Activated CD8-positive, alpha-beta memory T cell treated with anti-CD3 and anti-CD28 coated beads, Interleukin-2, amount 50 U/mL, for 24 hours (primary cell): Measurements from ENCODE around the gene KLF18.
"Not testable (repeated sequence)": the region's sequence is repeated elsewhere in the genome, so short reads cannot be mapped to it uniquely, and the experiment has no call there.

Source experiments
- DNase-seq: peaks from one replicate; pipeline ENCODE4 v3.0.0-alpha.2; 2020; ENCODE audit errors: extremely low read depth

Gene KLF18

DNA sequence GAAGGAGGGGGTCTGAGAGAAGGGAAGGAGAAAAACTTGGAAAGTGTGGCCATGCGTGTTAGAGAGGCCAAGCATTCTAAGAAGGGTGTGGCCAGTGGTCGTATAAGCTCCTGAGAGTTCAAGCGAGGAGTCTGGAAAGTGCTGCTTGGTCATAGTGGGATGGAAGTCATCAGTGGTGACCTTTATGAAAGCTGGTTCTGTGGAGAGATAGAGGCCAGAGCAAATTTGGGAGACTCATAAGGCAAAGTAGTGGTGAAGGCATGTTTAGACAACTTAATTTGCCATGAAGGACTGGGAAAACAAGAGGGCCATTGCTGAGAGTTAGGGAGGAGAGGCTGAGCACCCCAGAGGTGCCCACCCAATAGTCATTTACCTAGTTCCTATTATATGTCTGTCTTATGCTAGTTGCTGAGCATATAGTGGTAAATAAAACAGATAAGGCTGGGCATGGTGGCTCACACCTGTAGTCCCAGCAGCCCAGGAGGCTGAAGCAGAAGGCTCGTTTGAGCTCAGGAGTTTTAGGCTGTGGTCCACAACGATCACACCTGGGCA lies 21.0 kb downstream of the KLF18 start:
- no peak for DNase-seq

DNA sequence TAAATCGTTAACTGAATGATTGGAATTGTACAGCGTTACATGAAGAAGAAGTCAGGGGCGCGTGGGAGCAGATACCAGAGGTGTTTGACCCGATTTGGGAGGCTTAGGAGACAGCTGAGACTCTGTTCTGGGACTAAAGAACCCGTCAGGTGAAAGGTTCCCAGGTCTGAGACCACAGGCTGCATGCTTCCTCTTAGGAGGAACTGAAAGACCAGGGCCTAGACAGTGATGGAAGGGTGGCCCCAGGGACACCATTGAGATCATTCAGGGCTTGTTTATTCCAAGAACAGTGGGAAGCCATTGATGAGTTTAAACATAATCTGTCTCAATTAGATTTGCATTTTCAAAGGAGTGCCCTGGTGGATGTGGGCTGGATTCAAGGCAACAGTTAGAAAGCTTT lies 21.9 kb downstream of the KLF18 start:
- no peak for DNase-seq

DNA sequence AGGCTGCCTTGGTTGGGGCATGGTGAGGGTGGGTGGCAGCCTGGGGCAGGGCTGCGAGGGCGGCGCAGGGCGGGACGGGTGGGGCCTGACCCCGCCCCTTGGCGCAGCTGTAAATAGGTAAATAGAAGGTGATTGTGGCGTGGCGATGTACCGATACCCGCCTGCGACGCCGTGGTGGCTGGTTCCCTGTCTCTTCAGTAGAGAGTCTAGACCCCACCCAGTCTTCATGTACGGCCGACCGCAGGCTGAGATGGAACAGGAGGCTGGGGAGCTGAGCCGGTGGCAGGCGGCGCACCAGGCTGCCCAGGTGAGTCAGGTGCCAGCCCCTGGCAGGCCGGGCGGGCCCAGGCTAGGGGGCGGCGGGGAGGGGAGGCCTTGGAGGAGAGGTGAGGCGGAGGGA lies 22.7 kb downstream of the KLF18 start, which contains the start of gene KLF17:
TSS of gene KLF17 (plus strand) at position 140 of the 400 bp plus-strand sequence. CDS start at position 227, 87 bp downstream.
- no peak for DNase-seq

DNA sequence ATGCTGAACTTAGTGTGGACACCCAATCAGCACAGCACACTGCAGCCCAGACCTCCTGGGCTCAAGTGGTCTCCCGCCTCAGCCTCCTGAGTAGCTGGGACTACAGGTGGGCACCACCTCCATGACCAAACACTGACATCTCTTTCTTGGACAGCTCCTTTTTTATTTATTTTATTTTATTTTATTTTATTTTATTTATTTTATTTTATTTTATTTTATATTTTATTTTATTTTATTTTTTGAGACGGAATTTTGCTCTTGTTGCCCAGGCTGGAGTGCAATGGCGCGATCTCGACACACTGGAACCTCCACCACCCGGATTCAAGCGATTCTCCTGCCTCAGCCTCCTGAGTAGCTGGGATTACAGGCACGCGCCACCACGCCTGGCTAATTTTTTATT lies 24.2 kb downstream of the KLF18 start:
- DNase-seq = not testable (repeated sequence)

DNA sequence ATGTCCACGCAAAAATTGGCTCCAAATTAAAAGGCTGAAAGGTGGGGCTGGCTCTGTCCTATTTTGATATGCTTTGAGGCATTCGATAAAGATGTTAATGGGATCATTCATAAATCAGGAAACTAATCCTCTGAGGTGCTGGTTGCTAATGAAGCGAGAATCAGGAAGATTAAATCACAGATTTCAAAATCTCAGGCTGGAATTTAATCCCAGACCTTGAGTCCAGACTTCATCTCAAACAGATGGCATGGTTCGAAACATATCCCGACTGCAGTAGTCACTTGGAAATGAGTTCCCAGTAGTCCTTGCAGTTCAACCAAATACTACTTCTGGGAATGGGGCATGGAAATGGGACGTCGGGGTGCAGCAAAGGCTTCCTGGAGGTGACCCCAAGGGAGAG lies 27.3 kb downstream of the KLF18 start:
- DNase-seq = no peak

DNA sequence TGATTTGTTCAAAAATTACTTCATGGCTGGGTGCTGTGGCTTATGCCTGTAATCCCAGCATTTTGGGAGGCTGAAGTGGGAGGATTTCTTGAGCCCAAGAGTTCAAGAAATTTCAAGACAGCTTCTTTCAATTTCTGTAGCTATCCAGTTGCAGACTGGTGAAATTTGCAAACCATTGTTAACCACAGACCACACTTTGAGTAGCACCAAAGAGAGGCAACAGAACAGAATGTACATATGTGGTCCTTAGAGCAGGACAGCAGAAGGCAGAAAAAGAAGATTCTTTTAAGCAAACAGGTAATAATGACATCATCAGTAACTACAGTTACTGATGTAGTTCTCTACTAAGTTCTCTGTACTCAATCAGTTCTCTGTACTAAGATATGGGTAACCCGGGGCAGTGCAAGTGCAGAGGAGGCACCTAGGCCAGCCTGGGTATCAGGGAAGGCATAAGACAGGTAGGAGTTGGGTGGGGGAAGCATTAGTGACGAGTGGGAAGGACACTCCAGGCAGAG lies 28.3 kb downstream of the KLF18 start:
- DNase-seq = no peak

DNA sequence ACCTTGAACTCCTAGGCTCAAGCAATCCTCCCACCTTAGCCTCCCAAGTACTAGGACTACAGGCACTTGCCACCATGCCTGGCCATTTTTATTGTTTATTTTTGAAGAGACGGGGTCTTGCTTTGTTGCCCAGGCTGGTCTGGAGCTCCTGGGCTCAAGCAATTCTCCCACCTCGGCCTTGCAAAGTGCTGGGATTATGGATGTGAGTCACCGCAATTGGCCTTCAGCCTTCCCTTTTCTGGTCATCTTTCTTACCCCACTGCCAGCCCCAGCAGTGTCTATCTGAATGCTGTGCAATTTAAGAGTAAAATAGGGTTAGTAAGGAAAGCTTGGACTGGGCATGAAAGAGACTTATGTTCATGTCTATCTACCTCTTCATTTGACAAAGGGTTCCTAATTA lies 28.9 kb downstream of the KLF18 start:
- DNase-seq = no peak

DNA sequence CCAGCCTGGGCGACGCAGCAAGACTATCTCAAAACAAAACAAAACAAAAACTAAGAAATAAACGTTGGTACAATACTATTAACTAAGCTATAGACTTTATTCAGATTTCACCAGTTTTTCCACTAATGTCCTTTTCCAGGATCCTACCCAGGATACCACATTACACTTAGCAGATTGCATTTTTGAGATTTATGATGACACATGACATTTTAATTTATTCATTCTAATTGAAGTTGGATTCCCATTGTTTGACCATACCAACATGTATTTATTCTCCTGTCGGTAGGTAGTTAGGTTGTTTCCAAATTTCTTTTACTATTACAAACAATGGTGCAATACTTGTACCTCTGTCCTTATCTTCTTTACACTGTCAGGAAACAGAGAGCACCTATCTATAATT lies 29.6 kb downstream of the KLF18 start:
- no peak for DNase-seq

DNA sequence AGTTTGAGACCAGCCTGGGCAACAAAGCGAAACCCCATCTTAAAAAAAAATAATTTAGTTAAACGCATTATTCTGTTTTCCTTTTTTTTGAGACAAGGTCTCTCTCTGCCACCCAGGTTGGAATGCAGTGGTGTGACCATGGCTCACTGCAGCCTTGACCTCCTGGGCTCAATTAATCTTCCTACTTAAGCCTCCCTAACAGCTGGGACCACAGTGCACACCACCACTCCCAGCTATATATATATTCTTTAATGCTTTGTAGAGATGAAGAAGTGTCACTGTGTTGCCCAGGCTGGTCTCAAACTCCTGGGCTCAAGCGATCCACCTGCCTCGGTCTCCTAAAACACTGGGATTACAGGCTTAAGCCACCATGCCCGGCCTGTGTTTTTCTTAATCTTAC lies 30.5 kb downstream of the KLF18 start:
- no peak for DNase-seq

DNA sequence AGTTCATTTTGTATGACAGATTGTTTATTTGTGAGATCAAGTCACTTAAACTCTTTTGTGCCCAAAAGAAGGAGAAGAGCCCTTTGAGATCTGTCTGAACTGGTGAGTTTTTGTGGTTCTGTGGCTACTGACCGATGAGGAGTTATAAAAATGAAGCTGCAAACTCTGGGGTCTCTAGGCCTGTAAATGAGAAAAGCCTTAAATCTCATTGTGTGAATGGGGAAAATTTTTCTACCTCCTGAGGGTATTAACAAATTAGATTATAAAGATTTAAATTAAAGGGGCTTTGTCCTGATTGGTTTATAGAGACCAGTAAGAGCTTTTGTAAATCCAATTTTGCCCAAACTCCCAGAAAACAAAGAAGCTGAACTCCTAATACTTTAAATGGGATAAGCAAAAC lies 32.5 kb downstream of the KLF18 start:
- no peak for DNase-seq

DNA sequence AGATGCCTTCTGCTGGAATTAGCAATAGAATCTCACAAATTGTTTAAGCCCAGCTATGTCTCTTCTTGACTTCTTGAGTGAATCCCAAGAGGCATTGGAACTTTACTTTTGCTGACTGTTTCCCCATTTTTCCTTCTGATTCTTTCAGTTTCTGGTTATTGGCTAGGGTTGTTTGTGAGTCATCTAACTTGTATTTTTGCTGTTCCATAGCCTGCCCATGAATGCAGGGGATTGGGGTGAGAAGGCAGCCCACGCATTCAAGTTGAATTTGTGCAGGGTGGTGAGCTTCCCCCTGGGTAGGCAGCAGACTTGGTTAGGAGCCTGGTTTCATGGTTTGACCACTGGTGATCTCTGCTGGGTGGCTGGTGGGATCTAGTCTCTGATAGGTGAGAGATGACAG lies 33.2 kb downstream of the KLF18 start:
- DNase-seq = no peak

DNA sequence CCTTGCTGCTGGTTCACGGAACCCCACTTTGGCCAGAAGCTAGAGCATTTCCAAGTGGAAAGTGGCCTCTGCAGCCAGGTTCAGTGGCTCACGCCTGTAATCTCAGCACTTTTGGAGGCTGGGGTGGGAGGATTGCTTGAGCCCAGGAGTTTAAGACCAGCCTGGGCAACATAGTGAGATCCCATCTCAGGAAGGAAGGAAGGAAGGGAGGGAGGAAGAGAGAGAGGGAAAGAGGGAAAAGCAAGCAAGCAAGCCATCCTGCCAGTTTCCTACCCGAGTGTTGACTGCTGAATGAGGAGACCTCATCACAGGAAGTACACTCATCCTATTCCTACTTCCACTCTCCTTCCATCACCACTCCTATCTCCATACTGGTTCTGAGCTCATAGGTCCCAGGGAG lies 35.6 kb downstream of the KLF18 start:
- no peak for DNase-seq

DNA sequence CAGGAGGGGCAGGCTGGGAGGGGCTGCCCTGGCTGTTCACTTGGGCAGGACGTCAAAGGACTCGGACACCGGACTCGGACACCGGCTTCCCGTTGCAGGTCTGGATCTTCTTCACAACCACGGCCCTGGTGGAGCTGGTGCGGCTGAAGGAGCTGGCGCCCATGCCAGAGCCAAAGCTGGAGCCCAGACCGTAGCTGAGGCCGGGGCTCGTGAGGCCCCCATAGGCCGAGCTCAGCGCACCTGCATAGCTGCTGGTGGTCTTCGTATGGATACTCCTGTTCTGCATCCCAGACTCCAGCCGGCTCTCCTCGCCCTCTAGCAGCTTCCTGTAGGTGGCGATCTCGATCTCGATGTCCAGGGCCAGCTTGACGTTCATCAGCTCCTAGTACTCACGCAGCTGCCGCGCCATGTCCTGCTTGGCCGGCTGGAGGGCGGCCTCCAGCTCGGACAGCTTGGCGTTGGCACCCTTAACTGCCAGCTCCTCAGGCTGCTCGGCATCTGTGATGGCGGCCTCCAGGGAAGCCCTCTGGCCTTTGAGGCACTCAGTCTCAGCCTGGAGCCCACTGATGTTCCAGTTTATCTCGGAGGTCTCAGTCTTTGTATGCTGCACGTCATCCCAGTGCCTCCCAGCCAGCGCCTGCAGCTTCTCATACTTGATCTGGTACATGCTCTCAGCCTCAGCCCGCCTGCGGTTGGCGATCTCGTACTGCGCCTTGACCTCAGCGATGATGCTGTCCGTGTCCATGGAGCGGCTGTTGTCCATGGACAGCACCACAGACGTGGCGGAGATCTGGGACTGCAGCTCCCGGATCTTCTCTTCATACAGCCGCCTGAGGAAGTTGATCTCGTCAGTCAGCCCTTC lies 37.9 kb downstream of the KLF18 start:
- no peak for DNase-seq

DNA sequence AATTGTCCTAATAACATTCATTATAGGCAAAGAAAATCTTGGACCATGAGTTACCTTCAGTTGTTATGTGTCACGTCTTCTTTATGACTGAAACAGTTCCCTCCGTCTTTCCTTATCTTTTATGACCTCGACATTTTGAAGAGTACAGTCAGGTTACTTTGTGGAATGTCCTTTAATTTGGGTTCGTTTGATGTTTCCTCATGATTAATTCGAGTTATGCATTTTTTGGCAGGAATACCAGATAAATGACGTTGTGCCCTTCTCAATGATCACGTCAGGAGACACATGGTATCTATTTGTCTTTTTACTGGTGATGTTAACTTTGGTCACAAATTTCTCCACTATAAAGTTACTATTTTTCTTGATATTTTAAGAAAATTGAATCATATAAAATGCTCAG lies 40.1 kb downstream of the KLF18 start:
- DNase-seq = no peak

DNA sequence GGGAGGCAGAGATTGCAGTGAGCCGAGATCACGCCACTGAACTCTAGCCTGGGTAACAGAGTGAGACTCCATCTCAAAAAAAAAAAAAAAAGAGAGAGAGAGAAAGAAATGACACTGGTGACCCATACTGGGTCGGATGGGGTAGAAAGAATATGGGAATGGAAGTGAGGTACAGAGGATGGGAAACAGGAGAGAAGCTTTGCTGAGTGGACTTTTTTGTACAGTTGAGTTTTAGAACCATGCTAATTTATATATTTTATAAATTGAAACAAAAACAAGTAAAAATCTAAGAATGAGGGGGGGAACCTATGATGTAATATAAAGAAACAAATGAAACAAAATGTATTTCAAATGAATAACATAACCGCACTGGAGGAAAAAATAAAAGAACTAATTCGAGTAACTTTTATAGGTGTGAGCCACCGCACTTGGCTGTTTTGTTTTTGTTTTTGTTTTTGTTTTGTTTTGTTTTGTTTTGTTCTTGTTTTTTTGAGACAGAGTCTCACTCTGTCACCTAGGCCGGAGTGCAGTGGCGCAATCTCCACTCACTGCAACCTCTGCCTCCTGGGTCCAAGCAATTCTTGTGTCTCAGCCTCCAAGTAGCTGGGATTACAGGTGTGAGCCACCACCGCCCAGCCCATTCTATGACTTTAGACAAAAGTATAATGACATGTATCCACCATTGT lies 41.1 kb downstream of the KLF18 start:
- DNase-seq = no peak

DNA sequence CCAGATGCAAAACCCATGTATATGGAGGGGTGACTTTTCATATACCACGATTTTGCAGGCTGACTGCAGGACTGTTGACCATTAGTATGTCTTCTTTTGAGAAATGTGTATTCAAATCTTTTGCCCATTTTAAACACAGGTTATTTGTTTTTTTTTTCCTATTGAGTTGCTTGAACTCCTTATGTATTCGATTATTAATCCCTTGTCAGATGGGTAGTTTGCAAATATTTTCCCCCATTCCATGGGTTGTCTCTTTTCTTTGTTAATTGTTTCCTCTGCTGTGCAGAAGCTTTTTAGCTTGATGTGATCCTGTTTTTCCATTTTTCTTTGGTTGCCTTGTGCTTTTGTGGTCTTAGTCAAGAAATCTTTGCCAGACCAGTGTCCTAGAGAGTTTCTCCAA lies 47.4 kb downstream of the KLF18 start:
- no peak for DNase-seq

DNA sequence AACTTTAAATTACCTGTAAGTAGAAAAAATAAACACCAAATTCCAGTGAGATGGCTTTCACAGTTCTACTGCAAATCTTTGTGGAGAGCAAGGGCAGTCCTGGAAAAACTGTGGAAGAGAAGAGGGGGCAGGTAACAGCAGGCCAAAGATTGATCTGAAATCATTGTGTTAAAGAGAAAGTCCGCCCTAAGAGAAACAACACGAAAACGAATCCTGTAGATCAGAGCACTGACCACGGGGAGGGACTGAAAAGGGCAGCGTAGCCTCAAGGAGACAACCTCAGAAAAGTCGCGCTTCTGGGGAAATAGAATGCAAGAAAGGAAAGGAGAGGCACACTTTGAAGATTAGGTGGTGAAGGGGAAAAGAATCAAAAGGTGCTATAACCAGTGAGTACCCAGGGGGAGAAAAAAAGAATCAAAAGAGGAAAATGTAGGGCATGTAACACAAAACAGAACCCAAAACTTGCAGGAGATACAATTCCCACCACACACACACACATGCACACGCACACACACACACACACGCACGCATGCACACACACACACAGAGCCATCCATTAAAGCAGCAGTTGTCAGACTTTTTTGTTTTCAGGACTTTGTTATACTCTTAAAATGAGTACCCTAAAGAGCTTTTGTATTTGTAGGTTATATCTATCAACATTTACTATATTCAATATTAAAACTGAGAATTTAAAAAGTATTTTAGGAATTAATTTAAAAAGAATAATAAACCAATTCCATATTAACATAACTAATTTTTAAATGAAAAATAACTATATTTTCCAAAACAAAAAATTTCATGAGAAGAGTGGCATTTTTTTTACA lies 50.8 kb downstream of the KLF18 start:
- no peak for DNase-seq

DNA sequence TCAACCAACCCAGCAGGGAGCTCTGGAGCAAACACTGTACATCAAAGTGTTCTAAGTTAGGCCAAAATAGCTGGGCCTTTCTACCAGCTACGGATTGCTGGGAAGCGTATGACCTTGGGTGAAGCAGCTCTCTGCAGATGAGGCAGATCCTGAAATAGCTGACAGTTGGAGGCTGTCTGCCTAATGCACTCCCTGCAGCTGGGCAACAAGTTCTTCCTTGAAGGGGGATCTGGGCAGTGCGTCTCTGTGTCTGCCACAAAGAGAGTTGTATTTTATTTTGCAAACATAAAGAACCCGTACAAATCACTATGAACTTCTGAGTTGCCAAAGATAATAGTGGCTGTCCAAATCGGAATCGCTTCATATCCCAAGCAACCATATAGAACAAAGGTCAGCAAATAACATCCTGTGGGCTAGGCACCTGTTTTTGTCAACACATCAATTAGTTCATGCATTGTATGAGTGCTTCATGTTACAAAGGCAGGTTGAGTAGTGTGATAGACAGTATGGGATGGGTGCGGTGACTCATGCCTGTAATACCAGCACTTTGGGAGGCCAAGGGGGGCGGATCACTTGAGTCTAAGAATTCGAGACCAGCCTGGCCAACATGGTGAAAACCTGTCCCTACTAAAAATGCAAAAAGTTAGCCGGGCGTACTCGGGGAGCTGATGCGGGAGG lies 51.9 kb downstream of the KLF18 start:
- no peak for DNase-seq
